RWPE1 (cell line): ENCODE results near the gene ECD.

Source experiments
- CTCF ChIA-PET: fragments of 350-600 bp; sonication (Branson Sonifier 250); formaldehyde crosslinking; extraction: SDS; loops from one replicate; lab custom pipeline; 2021; lab: Yijun Ruan, JAX
- POLR2A ChIA-PET: fragments of 400-600 bp; formaldehyde crosslinking; extraction: SDS; loops from one replicate; lab custom pipeline; 2020; ENCODE audit warnings: antibody characterized with exemption; ENCODE audit not compliant: low non-redundant PET; lab: Yijun Ruan, JAX
- DNase-seq: peaks from one replicate; pipeline ENCODE4 v3.0.0; 2012; ENCODE audit warnings: low spot score
- H3K27ac ChIP-seq: fragments of 450-650 bp; 2 replicates; pipeline ENCODE4 v1.5.1; 2017
- CTCF ChIP-seq: fragments of 450-650 bp; conservative IDR thresholded peaks from 2 replicates; pipeline ENCODE4 v1.5.1; 2017; ENCODE audit warnings: low read depth, mild to moderate bottlenecking

ECD gene

GRCh38 chr10:73093922-73094850, 73.6 kb downstream of the ECD start:
- CTCF ChIA-PET = interaction anchor here (0.6 to 0.8 kb wide), 2 partner anchors 36 to 64 kb away, joined by 3 read pairs; no protein-coding TSS in a partner anchor
- POLR2A ChIA-PET = interaction anchor here (0.5 to 0.7 kb wide), 2 partner anchors 14 to 37 kb away, joined by 5 to 6 read pairs; no protein-coding TSS in a partner anchor
- TF ChIP-seq CTCF = no peak
- H3K27ac ChIP-seq = no peak overlapping the region
- no peak for DNase-seq

- ChIA-PET POLR2A (no interaction called here), CTCF (interaction anchor here (0.6 kb wide), 1 partner anchor 56 kb away, joined by 3 read pairs; no protein-coding TSS in a partner anchor)
- TF ChIP-seq CTCF = no peak
- DNase-seq = no peak
- no peak overlapping the region for H3K27ac ChIP-seq
Observed at GRCh38 chr10:73092830-73093229, 75.0 kb downstream of the ECD start.

- POLR2A ChIA-PET = no interaction called here
- no peak for DNase-seq
- no peak for TF ChIP-seq CTCF
- CTCF ChIA-PET = interaction anchor here (0.6 kb wide), 1 partner anchor 522 kb away, joined by 3 read pairs; no protein-coding TSS in a partner anchor
- H3K27ac ChIP-seq = no peak overlapping the region
Observed at GRCh38 chr10:73088304-73088703, 79.5 kb downstream of the ECD start.

GRCh38 chr10:73086816-73087215, 81.0 kb downstream of the ECD start:
- ChIA-PET CTCF (no interaction called here), POLR2A (no interaction called here)
- H3K27ac ChIP-seq = no peak overlapping the region
- no peak for DNase-seq
- no peak for TF ChIP-seq CTCF

- no peak for TF ChIP-seq CTCF
- CTCF ChIA-PET = no interaction called here
- no peak for DNase-seq
- no peak overlapping the region for H3K27ac ChIP-seq
- POLR2A ChIA-PET = no interaction called here
Observed at GRCh38 chr10:73084209-73084608, 83.6 kb downstream of the ECD start.
